Endothelial cell (in vitro differentiated cells): ENCODE measurements around the gene MINDY3. TPM values are rescaled to one million over a fixed set of nuclear protein-coding genes. Genes with fewer than 3 reads are reported as not detected.
A peak's percentile ranks its signal among the peaks of the same experiment; 100 is the strongest.

Experiments
- DNase-seq: peaks from one replicate; pipeline ENCODE4 v3.0.0; 2021; ENCODE audit warnings: low spot score
- H3K27ac Mint-ChIP-seq: one replicate; pipeline ENCODE4 v1.8.0; 2021; ENCODE audit warnings: mixed read lengths, inconsistent platforms; ENCODE audit not compliant: unreplicated experiment
- H3K27me3 Mint-ChIP-seq: one replicate; pipeline ENCODE4 v1.8.0; 2021; ENCODE audit warnings: mild to moderate bottlenecking, moderate library complexity, mixed read lengths, inconsistent platforms; ENCODE audit not compliant: unreplicated experiment
- H3K36me3 Mint-ChIP-seq: one replicate; pipeline ENCODE4 v1.8.0; 2021; ENCODE audit warnings: mild to moderate bottlenecking, low read depth, mixed read lengths, inconsistent platforms; ENCODE audit not compliant: unreplicated experiment
- H3K4me1 Mint-ChIP-seq: one replicate; pipeline ENCODE4 v1.8.0; 2021; ENCODE audit warnings: mild to moderate bottlenecking, mixed read lengths, inconsistent platforms; ENCODE audit not compliant: unreplicated experiment
- H3K4me3 Mint-ChIP-seq: one replicate; pipeline ENCODE4 v1.8.0; 2021; ENCODE audit warnings: mild to moderate bottlenecking, mixed read lengths, inconsistent platforms; ENCODE audit not compliant: unreplicated experiment
- H3K9me3 Mint-ChIP-seq: one replicate; pipeline ENCODE4 v1.8.0; 2021; ENCODE audit warnings: mixed read lengths, inconsistent platforms; ENCODE audit not compliant: unreplicated experiment
- CTCF ChIP-seq: fragments of 200-600 bp; sonication (generic); IDR thresholded peaks from one replicate; pipeline ENCODE4 v1.5.0; 2021; ENCODE audit warnings: antibody characterized with exemption; ENCODE audit not compliant: unreplicated experiment
- total RNA-seq: library from RNA; stranded (reverse); fragmentation: NEBNext Ultra II Directional; extraction: Animal tissue kit (Norgen Biotek cat#: 25700); gene quantifications from one replicate; pipeline ENCODE4 v1.2.1, GENCODE V29; 2021; ENCODE audit not compliant: unreplicated experiment

The MINDY3 gene
- total RNA-seq, 1 donor from 2014 or later = 26.1 TPM

GRCh38 chr10:15841696-15842095 lies 18.6 kb downstream of the MINDY3 start:
- Mint-ChIP-seq H3K27ac (peak overlapping the region; percentile 3), H3K9me3 (no peaks in the 10 kb centered on the region), H3K36me3 (no peaks in the 10 kb centered on the region), H3K27me3 (no peaks in the 10 kb centered on the region), H3K4me1 (peaks cover 9% of the 10 kb centered on the region), H3K4me3 (no peak overlapping the region)
- TF ChIP-seq CTCF = no peak
- DNase-seq = no peak

GRCh38 chr10:15836807-15837206 lies 23.5 kb downstream of the MINDY3 start:
- Mint-ChIP-seq H3K4me3 (no peak overlapping the region), H3K27ac (no peak overlapping the region), H3K27me3 (no peaks in the 10 kb centered on the region), H3K9me3 (no peaks in the 10 kb centered on the region), H3K36me3 (peaks cover 5% of the 10 kb centered on the region), H3K4me1 (peaks cover 3% of the 10 kb centered on the region)
- DNase-seq = no peak
- TF ChIP-seq CTCF = no peak

GRCh38 chr10:15829495-15829894 lies 30.8 kb downstream of the MINDY3 start:
- H3K9me3 Mint-ChIP-seq = no peaks in the 10 kb centered on the region
- no peaks in the 10 kb centered on the region for H3K4me1 Mint-ChIP-seq
- peaks cover 9% of the 10 kb centered on the region for H3K36me3 Mint-ChIP-seq
- TF ChIP-seq CTCF = no peak
- no peak for DNase-seq
- no peak overlapping the region for H3K27ac Mint-ChIP-seq
- no peaks in the 10 kb centered on the region for H3K27me3 Mint-ChIP-seq
- no peak overlapping the region for H3K4me3 Mint-ChIP-seq

GRCh38 chr10:15824498-15824897 lies 35.8 kb downstream of the MINDY3 start:
- DNase-seq = no peak
- peaks cover 6% of the 10 kb centered on the region for H3K36me3 Mint-ChIP-seq
- H3K27ac Mint-ChIP-seq = no peak overlapping the region
- peak; percentile 77 for TF ChIP-seq CTCF
- peaks cover 3% of the 10 kb centered on the region for H3K4me1 Mint-ChIP-seq
- no peaks in the 10 kb centered on the region for H3K27me3 Mint-ChIP-seq
- H3K4me3 Mint-ChIP-seq = no peak overlapping the region
- no peaks in the 10 kb centered on the region for H3K9me3 Mint-ChIP-seq

GRCh38 chr10:15822131-15822530 lies 38.2 kb downstream of the MINDY3 start:
- no peaks in the 10 kb centered on the region for H3K27me3 Mint-ChIP-seq

More at GRCh38 chr10:15822131-15822530, 38.2 kb downstream of the MINDY3 start:
- peaks cover 3% of the 10 kb centered on the region for H3K36me3 Mint-ChIP-seq
- no peaks in the 10 kb centered on the region for H3K9me3 Mint-ChIP-seq
- H3K4me3 Mint-ChIP-seq = no peak overlapping the region
- peaks cover 6% of the 10 kb centered on the region for H3K4me1 Mint-ChIP-seq
- no peak for TF ChIP-seq CTCF
- no peak for DNase-seq
- no peak overlapping the region for H3K27ac Mint-ChIP-seq
